ENCODE measurements around the gene OR2T29.
"Not testable (repeated sequence)": the region's sequence is repeated elsewhere in the genome, so short reads cannot be mapped to it uniquely, and the experiment has no call there.

The OR2T29 gene

DNA sequence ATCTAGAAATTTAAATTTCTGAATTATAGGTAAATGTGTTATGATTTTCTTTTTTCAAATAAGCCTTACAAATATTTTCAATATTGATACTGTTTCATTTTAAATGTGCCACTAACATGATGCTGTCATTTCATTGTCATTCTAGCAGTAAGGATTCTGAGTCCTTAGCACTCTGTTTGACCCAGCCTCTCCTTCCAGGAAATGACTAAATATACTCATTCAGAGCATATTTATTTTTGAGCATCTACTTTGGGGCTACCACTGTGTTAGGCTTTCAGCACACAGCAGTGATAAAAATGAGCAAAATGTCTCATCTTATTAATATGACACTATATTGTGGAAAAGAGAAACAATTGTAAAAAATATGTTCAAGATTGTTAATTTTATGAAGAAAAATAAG is 52.4 kb downstream of the OR2T29 start:
- not testable (repeated sequence) for DNase-seq (ENCODE audit: low read depth, low spot score)

DNA sequence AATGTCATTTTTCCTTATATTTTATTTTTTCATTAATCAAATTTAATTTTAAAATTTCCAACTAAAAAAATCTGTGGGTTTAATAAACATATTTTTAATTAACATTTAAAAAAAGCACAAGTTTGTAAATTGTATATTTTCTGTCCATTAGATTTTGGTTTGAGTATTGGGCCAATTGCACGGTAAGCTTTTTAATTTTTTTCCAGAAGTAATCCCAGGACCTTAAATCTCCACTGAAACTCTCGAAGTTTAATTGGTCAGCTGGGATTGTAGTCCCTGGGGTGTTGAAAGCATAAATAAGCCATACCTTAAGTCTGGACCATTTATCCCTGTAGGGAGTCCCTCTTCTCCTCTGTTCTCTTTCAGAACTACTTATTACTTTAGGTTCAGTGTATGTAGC is 54.8 kb downstream of the OR2T29 start, which contains the start of gene OR2G6:
Gene OR2G6 (plus strand): TSS at position 301 of the 400 bp plus-strand sequence. CDS start 13,574 bp downstream, outside the sequence.
- not testable (repeated sequence) for DNase-seq (ENCODE audit: low read depth, low spot score)

Measured in astrocyte of the hippocampus (primary cell).